HepG2 (cell line): ENCODE data around the gene CHST1. TPM values are rescaled to one million over a fixed set of nuclear protein-coding genes. Genes with fewer than 3 reads are reported as not detected.

Source experiments
- ATAC-seq: fragments of 200-7000 bp; cut with Tn5 transposase; 3 replicates; pipeline ENCODE4 v1.9.1; 2020; ENCODE audit warnings: mild to moderate bottlenecking, moderate library complexity
- BruUV-seq: library from RNA; stranded (reverse); fragments of 400-500 nt; replicated peaks from 2 replicates; lab custom pipeline; 2021; lab: Mats Ljungman, UMichigan
- CTCF ChIA-PET: fragments of 300-600 bp; formaldehyde crosslinking; extraction: SDS; loops from one replicate; lab custom pipeline; 2021; ENCODE audit warnings: low total read pairs, inconsistent platforms, low intra/inter-chr PET ratio; lab: Yijun Ruan, JAX
- POLR2A ChIA-PET: fragments of 350-600 bp; sonication (Branson Sonifier 250); formaldehyde crosslinking; loops from one replicate; lab custom pipeline; 2020; ENCODE audit warnings: antibody characterized with exemption, inconsistent platforms; lab: Yijun Ruan, JAX
- DNase-seq: peaks from one replicate; pipeline ENCODE4 v3.0.0-alpha.2; 2015; ENCODE audit warnings: low spot score
- FAIRE-seq: peaks from 3 replicates; lab custom pipeline; 2011; peaks lifted over from hg19 to GRCh38; lab: Jason Lieb, UNC
- H2AFZ ChIP-seq: one replicate; pipeline ENCODE4 v1.6.1; 2011; ENCODE audit warnings: low read length, inconsistent platforms
- H3K27ac ChIP-seq: fragments of 300-600 bp; 3 replicates; pipeline ENCODE4 v1.8.0; 2011; ENCODE audit warnings: mixed run types, mild to moderate bottlenecking, mixed read lengths, low read length, inconsistent platforms; ENCODE audit not compliant: insufficient read depth; ENCODE audit errors: extremely low read length
- H3K27me3 ChIP-seq, 2 experiments: fragments of 200-600 bp in 1 of 2; 2 replicates in 1 of 2; 3 replicates in 1 of 2; pipeline versions ENCODE4 v1.6.0 to v1.8.0; 2011; ENCODE audit warnings: low read length in 2 of 2, mild to moderate bottlenecking in 2 of 2, moderate library complexity in 2 of 2, inconsistent platforms in 1 of 2; ENCODE audit not compliant: insufficient read depth in 2 of 2, control insufficient read depth in 1 of 2
- H3K36me3 ChIP-seq, 2 experiments: fragments of 200-600 bp in 1 of 2; replicated peaks in 1 of 2; 2 replicates in 1 of 2; 3 replicates in 1 of 2; pipeline versions ENCODE4 v1.5.1 to v1.8.0; 2011; ENCODE audit warnings: low read length in 2 of 2, inconsistent platforms in 1 of 2; ENCODE audit not compliant: insufficient read depth in 2 of 2, control insufficient read depth in 1 of 2
- H3K4me1 ChIP-seq: 2 replicates; pipeline ENCODE4 v1.5.1; 2012; ENCODE audit warnings: low read length, inconsistent platforms; ENCODE audit not compliant: insufficient read depth
- H3K4me2 ChIP-seq: 2 replicates; pipeline ENCODE4 v1.6.0; 2011; ENCODE audit warnings: low read depth, low read length, inconsistent platforms
- H3K4me3 ChIP-seq, 3 experiments: fragments of 200-600 bp in 1 of 3; sonication (generic), shearing (Covaris generic) in 1 of 3; replicated peaks in 1 of 3; 2 replicates each; pipeline ENCODE4 v1.5.1; 2011 to 2016; ENCODE audit warnings: low read length in 3 of 3, inconsistent platforms in 2 of 3, low read depth in 2 of 3, mild to moderate bottlenecking in 2 of 3, control low read depth in 1 of 3, mixed read lengths in 1 of 3; ENCODE audit not compliant: insufficient read depth in 1 of 3
- H3K79me2 ChIP-seq: one replicate; pipeline ENCODE4 v1.6.1; 2011; ENCODE audit warnings: low read length, inconsistent platforms; ENCODE audit not compliant: insufficient read depth
- H3K9ac ChIP-seq: 2 replicates; pipeline ENCODE4 v1.6.0; 2011; ENCODE audit warnings: mild to moderate bottlenecking, low read depth, low read length, inconsistent platforms; ENCODE audit not compliant: insufficient read depth
- H3K9me3 ChIP-seq: 2 replicates; pipeline ENCODE4 v1.5.1; 2012; ENCODE audit warnings: mild to moderate bottlenecking, low read length
- H4K20me1 ChIP-seq: 2 replicates; pipeline ENCODE4 v1.6.0; 2011; ENCODE audit warnings: inconsistent platforms, mild to moderate bottlenecking, low read length, moderate library complexity; ENCODE audit not compliant: insufficient read depth
- FLYWCH1 ChIP-seq: sonication (generic); formaldehyde crosslinking; IDR thresholded peaks from 2 replicates; pipeline ENCODE4 v1.8.1; 2023; ENCODE audit warnings: mild to moderate bottlenecking, missing genetic modification reagents
- KMT2A ChIP-seq: sonication (generic); formaldehyde crosslinking; IDR thresholded peaks from 2 replicates; pipeline ENCODE4 v1.4.0; 2020; ENCODE audit warnings: missing genetic modification reagents
- NR2C2 ChIP-seq: sonication (generic); formaldehyde crosslinking; IDR thresholded peaks from 2 replicates; pipeline ENCODE4 v1.4.0; 2020; ENCODE audit warnings: missing genetic modification reagents, mild to moderate bottlenecking, moderate library complexity, borderline replicate concordance
- SATB2 ChIP-seq: sonication (generic); formaldehyde crosslinking; IDR thresholded peaks from 2 replicates; pipeline ENCODE4 v1.5.0; 2020; ENCODE audit warnings: missing genetic modification reagents
- WIZ ChIP-seq: sonication (generic); formaldehyde crosslinking; IDR thresholded peaks from 2 replicates; pipeline ENCODE4 v1.5.1; 2020; ENCODE audit warnings: mild to moderate bottlenecking, missing genetic modification reagents
- WGBS: methylation state at CpG from one replicate; pipeline ENCODE4 v1.1.6; 2017; ENCODE audit warnings: low lambda C conversion rate; 5-methylcytosine and 5-hydroxymethylcytosine counted together
- in situ Hi-C: cut with HindIII; loops from 2 replicates; pipeline ENCODE4 v1.10.0; 2017; ENCODE audit warnings: low pct_unique_long_range_greater_than_20kb; ENCODE audit not compliant: extremely low pct_ligation_motif_present
- intact Hi-C: fragments of 100-400 bp; cut with micrococcal nuclease; formaldehyde crosslinking; loops from one replicate; pipeline ENCODE4 v1.10.0; 2022; ENCODE audit not compliant: unreplicated experiment
- polyA plus RNA-seq, 8 experiments: library from polyadenylated mRNA; depleted of rRNA in 3 of 8; stranded (reverse) in 7 of 8; unstranded in 1 of 8; fragments of >200 nt; fragmentation: Illumina TruSeq in 4 of 8; extraction: Trizol in 4 of 8; gene quantifications; 2 replicates each; pipeline versions ENCODE4 v1.2.1 to v1.2.3, GENCODE V29; 2011 to 2016; ENCODE audit warnings: low read depth in 4 of 8, missing spikeins in 1 of 8, mixed read lengths in 1 of 8; ENCODE audit not compliant: insufficient read depth in 1 of 8
- total RNA-seq, 5 experiments: library from RNA; depleted of rRNA; stranded (reverse); fragments of >200 nt; fragmentation: Illumina TruSeq; extraction: Trizol; gene quantifications; 2 replicates each; pipeline ENCODE4 v1.2.3, GENCODE V29; 2016; ENCODE audit warnings: low read depth in 1 of 5
- TF ChIP-seq, protein P1 (sequence below): sonication (generic); formaldehyde crosslinking; IDR thresholded peaks from 2 replicates; pipeline ENCODE4 v1.8.0; 2022; ENCODE audit warnings: mild to moderate bottlenecking, missing genetic modification reagents, moderate library complexity

The CHST1 gene
- total and polyA plus RNA-seq, 2 of the 13 experiments (the other 11 are each of a cell fraction or from before 2014, with no cell fraction given) = not detected

DNA sequence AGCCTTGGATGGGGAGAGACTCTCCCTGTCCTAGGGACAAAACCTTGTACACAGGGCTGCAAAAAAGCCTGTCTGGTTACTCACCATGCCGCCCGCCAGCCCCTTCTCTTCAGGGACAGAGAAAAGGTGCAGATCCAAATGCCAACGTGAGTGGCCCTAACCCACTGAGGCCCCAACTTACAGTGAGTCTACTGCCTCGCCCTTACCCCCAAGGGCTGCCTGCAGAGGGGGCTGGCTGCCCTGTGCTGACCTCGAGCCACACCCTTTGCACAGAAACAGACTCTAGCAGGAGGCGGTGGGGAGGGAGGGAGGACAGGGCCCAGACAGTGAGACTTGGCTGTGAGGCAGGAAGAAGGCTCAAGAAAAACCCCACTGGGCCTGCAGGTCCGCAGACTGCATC lies 13.6 kb upstream of the CHST1 start:
- Histone ChIP-seq H3K79me2 (no peaks in the 10 kb centered on the region), H3K9me3 (no peaks in the 10 kb centered on the region), H2AFZ (no peak overlapping the region), H3K9ac (no peak overlapping the region), H3K27ac (no peak overlapping the region), H3K27me3 (peaks cover 4 to 8% of the 10 kb centered on the region in 2 experiments; a peak in 3 of 5 replicates), H3K4me1 (no peaks in the 10 kb centered on the region), H3K4me3 (no peak overlapping the region), H3K36me3 (no peaks in the 10 kb centered on the region), H3K4me2 (no peak overlapping the region), H4K20me1 (no peaks in the 10 kb centered on the region)
- intact Hi-C loops (no loop called here), in situ Hi-C loops (no loop called here)
- DNase-seq (no peak), ATAC-seq (no peak), FAIRE-seq (no peak)
- 31% methylated on average over 7 of the region's 7 CpGs for WGBS
- TF ChIP-seq, protein P1, sequence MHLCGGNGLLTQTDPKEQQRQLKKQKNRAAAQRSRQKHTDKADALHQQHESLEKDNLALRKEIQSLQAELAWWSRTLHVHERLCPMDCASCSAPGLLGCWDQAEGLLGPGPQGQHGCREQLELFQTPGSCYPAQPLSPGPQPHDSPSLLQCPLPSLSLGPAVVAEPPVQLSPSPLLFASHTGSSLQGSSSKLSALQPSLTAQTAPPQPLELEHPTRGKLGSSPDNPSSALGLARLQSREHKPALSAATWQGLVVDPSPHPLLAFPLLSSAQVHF (CRISPR knock-in tag) = no peak
- TF ChIP-seq SATB2 = no peak
- TF ChIP-seq FLYWCH1 (CRISPR knock-in tag) = no peak
- no peak for TF ChIP-seq KMT2A
- BruUV-seq = no TSS peak
- ChIA-PET POLR2A (no interaction called here), CTCF (no interaction called here)

DNA sequence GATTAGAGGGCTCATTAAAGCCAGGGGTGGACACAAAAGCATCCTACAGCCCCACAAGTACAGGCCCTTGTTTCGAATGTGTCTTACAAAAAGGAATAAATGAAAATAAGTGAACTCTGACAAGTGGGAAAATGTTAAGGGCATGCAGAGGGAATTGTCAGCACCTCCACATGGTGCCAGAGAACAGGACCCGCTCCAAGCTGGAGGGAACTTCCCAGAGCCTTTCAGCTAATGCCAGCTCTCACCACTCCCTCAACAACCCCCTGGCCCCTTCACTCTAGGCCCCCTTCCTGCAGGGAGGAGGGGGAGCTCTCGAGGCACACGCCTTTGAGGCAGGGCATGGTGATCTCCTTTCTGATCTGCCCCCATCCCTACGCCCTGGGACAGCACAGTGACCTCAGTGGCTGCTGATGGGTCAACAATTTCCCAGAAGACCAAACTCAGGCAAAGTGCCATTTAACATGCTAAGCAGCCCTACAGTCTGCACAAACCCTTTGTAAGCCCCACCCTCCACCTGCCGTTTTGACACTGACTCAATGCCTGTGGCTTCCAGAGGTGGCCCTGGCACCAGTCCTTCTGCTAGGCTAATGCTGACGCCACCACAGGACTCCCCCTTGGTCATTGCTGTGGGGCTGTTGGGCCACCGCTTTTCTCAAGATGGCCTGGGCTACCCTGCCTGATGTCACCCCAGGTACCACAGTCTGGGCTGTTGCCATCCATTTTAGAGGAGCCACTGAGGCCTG lies 12.5 kb upstream of the CHST1 start:
- Histone ChIP-seq H3K4me3 (no peak overlapping the region), H2AFZ (no peak overlapping the region), H3K27me3 (peaks cover 3 to 5% of the 10 kb centered on the region in 2 experiments; a peak in 3 of 5 replicates), H3K4me1 (no peaks in the 10 kb centered on the region), H3K4me2 (no peak overlapping the region), H3K36me3 (no peaks in the 10 kb centered on the region), H3K9ac (no peak overlapping the region), H3K9me3 (no peaks in the 10 kb centered on the region), H3K79me2 (no peaks in the 10 kb centered on the region), H4K20me1 (no peaks in the 10 kb centered on the region), H3K27ac (no peak overlapping the region)
- BruUV-seq = no TSS peak
- DNase-seq = no peak
- ChIA-PET CTCF (no interaction called here), POLR2A (no interaction called here)
- ATAC-seq = no peak
- intact Hi-C loops = no loop called here
- FAIRE-seq = no peak
- no peak for TF ChIP-seq NR2C2 (CRISPR knock-in tag)
- TF ChIP-seq, protein P1 (CRISPR knock-in tag) = no peak
- no peak for TF ChIP-seq WIZ (CRISPR knock-in tag)
- WGBS = 10% methylated on average over 7 of the region's 8 CpGs
- in situ Hi-C loops = no loop called here
